ENCODE results near the gene WDFY4. TPM values are rescaled to one million over a fixed set of nuclear protein-coding genes. Genes with fewer than 3 reads are reported as not detected.

The WDFY4 gene
- total RNA-seq, 1 donor from 2014 or later, result 6.4 TPM

DNA sequence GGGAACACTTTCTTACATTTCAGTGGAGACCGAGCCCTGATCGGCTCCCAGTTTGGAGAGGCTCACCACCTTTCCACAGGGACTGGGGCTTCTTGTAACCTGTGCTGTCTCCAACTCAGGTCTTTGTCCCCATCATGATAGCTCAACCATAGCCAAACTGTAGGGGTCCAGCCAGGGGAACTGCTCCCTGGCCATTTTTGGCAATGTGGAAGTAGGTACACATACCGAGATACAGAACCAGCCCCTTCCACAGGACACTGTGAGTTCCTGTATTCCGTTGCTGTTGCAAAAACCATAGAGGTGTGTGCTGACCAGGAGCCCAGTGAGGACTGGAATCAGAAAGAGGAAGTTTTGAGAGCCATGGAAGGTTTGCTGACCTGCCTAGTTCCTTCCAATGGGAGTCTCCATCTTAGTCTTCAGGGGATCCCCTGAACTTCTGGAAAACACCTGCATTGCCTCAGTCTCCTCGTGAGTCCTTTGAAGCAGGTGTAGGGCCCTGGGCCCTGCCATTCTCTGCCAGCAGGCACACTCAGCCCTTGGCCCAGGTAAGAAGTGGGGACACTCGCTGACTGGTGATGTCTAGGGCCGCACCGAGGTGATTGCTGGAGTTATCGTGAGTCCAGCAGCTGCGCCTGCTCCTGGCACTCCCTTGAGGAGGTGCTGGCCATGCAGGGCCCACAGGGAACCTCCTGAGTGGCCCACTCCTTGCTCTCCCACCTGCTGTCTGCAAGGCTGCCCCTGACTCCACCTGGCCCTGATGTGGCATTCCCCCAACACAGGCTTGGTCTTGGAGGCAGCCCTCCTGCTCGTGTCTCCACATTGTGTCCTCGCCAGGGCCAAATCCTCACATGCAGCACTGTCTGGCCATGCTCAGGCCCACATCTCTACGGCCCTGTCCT is 11.2 kb downstream of the WDFY4 start:
- TF ChIP-seq POLR2A (IDR thresholded peaks at IDR 0.05) (no peak), POLR2AphosphoS5 (IDR thresholded peaks at IDR 0.05; ENCODE audit: insufficient read depth in 1 of 2, low read depth in 1 of 2) (no peak)
- TF ChIP-seq, protein P1, sequence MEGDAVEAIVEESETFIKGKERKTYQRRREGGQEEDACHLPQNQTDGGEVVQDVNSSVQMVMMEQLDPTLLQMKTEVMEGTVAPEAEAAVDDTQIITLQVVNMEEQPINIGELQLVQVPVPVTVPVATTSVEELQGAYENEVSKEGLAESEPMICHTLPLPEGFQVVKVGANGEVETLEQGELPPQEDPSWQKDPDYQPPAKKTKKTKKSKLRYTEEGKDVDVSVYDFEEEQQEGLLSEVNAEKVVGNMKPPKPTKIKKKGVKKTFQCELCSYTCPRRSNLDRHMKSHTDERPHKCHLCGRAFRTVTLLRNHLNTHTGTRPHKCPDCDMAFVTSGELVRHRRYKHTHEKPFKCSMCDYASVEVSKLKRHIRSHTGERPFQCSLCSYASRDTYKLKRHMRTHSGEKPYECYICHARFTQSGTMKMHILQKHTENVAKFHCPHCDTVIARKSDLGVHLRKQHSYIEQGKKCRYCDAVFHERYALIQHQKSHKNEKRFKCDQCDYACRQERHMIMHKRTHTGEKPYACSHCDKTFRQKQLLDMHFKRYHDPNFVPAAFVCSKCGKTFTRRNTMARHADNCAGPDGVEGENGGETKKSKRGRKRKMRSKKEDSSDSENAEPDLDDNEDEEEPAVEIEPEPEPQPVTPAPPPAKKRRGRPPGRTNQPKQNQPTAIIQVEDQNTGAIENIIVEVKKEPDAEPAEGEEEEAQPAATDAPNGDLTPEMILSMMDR (IDR thresholded peaks at IDR 0.05), result no peak
- peak in 1 of 2 donors; percentile 80 for DNase-seq (ENCODE audit: extremely low spot score in 2 of 2)
- Histone ChIP-seq H3K4me3 (no peak overlapping the region), H3K9me3 (no peaks in the 10 kb centered on the region), H3K36me3 (no peaks in the 10 kb centered on the region), H3K27me3 (no peaks in the 10 kb centered on the region), H3K4me1 (no peaks in the 10 kb centered on the region), H3K27ac (no peak overlapping the region)
- intact Hi-C loops (cut with DNase I), result no loop called here

DNA sequence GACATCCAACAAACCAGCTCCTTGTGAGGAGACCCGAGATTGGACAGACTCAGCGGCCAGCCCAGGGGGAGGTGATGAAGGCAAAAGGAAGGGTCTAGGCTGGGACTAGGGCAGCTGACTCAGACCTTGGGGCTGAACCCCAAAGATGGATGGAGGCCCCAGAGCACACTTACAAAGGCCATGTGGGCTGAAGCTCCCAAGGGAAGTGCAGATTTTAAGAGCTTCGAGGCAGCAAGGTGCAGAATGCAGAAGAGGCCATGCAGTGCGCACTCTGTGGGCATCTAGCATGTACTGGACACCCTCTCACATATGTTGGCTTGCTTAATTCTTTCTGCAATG is 11.8 kb downstream of the WDFY4 start:
- Histone ChIP-seq H3K4me1 (no peaks in the 10 kb centered on the region), H3K4me3 (no peak overlapping the region), H3K9me3 (no peaks in the 10 kb centered on the region), H3K36me3 (no peaks in the 10 kb centered on the region), H3K27ac (no peak overlapping the region), H3K27me3 (no peaks in the 10 kb centered on the region)
- TF ChIP-seq POLR2AphosphoS5 (IDR thresholded peaks at IDR 0.05; ENCODE audit: insufficient read depth in 1 of 2, low read depth in 1 of 2) (no peak), POLR2A (IDR thresholded peaks at IDR 0.05) (no peak)
- TF ChIP-seq, protein P1 (IDR thresholded peaks at IDR 0.05), result no peak
- intact Hi-C loops (cut with DNase I), result no loop called here
- DNase-seq (ENCODE audit: extremely low spot score in 2 of 2), result no peak

DNA sequence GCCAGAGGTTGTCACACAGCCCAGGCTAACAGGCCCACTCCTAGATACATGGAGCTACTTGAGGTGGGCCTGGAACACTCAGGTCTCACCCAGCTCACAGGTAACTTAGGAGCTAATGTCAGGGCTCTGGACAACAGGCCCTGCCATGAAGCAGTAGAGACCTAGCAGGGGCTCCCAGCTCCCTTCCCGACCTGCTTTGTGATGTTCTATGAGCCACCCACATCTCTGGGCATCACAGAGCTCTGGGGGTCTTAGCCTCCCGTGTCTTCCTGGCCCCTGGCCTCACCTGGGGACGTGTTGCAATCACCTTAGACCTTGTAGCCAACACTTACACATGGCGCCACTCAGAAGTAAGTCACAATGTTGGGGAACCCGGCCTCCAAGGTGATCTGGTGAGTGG is 12.4 kb downstream of the WDFY4 start:
- DNase-seq (ENCODE audit: extremely low spot score in 2 of 2), result peak in 1 of 2 donors; percentile 75
- intact Hi-C loops (cut with DNase I), result no loop called here

DNA sequence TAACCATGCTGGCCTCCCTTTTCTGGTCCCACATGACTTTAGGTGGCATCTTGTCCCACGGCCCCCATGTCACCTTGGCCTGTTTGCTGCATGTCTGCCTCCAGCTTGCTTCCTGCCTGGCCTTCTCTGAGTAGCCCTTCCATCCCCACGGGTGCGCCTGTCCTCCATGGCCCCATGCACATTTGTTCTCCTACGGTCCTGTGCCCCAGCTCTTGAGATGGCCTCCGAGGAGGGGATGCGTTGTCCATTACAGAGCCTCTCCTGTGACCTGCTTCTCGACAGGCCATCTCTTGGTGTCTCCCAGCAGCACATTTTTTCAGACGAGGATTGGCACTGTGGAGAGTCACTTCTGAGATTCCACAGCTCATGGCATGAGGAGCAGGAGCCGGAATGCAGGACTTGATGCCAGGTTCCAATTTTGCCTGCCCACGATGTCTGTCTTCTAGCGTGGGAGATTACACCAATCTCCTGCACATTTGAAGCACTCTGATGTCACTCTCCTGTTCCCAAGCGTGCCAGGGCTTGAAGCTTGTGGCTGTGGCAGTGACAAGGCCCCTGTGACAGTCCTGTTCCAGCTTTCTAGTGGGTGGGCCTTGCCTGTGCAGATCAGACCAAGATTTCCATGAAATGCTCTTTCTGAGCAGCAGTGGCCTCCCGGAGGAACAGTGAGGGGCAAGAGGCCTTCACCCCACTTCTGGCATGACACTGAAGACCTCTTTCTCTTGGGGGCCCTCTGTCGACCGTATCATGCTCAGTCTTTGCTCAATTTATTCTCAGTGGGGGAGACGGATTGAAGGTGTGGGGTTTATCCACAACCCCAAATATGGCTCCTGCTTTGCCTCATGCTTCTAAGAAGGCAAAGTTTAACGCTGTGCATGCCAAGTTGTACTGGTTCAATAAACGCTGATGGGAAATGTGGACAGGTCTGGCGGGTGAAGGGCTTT is 13.4 kb downstream of the WDFY4 start:
- Histone ChIP-seq H3K36me3 (no peaks in the 10 kb centered on the region), H3K4me3 (no peak overlapping the region), H3K4me1 (no peaks in the 10 kb centered on the region), H3K27ac (no peak overlapping the region), H3K27me3 (no peaks in the 10 kb centered on the region), H3K9me3 (no peaks in the 10 kb centered on the region)
- TF ChIP-seq POLR2A (IDR thresholded peaks at IDR 0.05) (no peak), POLR2AphosphoS5 (IDR thresholded peaks at IDR 0.05; ENCODE audit: insufficient read depth in 1 of 2, low read depth in 1 of 2) (no peak)
- TF ChIP-seq, protein P1 (IDR thresholded peaks at IDR 0.05), result no peak
- intact Hi-C loops (cut with DNase I), result no loop called here
- peak in 1 of 2 donors; percentile 82 for DNase-seq (ENCODE audit: extremely low spot score in 2 of 2)

More for the DNA sequence above, 12.4 kb downstream of the WDFY4 start:
- H3K4me1 ChIP-seq, result no peaks in the 10 kb centered on the region
- H3K4me3 ChIP-seq, result no peak overlapping the region
- no peak for TF ChIP-seq POLR2A (IDR thresholded peaks at IDR 0.05)
- TF ChIP-seq POLR2AphosphoS5 (IDR thresholded peaks at IDR 0.05; ENCODE audit: insufficient read depth in 1 of 2, low read depth in 1 of 2), result no peak
- TF ChIP-seq, protein P1 (IDR thresholded peaks at IDR 0.05), result no peak
- no peaks in the 10 kb centered on the region for H3K9me3 ChIP-seq
- no peaks in the 10 kb centered on the region for H3K36me3 ChIP-seq
- H3K27ac ChIP-seq, result no peak overlapping the region
- no peaks in the 10 kb centered on the region for H3K27me3 ChIP-seq
